ENCODE data around the gene NHERF2. TPM values are rescaled to one million over a fixed set of nuclear protein-coding genes. Genes with fewer than 3 reads are reported as not detected.
A peak's percentile ranks its signal among the peaks of the same experiment; 100 is the strongest.
"Not testable (repeated sequence)": the region's sequence is repeated elsewhere in the genome, so short reads cannot be mapped to it uniquely, and the experiment has no call there.

The NHERF2 gene
- total RNA-seq, 2 donors from 2014 or later, result 66.0 to 84.1 TPM

DNA sequence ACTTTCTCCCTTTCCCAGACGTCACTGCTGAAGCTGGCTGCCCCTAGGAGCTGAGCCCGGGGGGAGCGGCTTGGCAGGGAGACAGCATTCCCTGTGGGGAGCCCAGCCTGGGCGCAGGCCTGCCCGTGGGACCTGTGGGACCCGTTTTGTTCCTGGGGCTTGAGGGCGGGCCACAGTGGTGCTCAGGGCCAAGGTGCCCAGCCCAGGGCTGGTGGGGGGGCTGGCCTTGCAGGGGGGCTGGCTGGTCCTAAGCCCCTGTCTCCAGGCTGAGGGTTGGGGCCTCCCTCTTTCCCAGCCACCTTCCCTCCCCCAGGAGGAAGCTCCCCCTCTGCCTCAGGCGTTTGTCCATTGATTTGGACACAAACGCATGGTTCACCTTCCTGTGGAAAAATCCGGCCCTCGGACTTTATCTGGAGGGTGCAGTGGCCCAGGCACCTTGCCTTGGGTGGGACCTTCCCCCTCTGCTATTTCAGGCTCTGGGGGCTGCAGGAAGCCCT lies 4.4 kb downstream of the NHERF2 start:
- DNase-seq (ENCODE audit: low spot score) (no peak), ATAC-seq (ENCODE audit: insufficient number of reproducible peaks, low FRiP score, low read depth) (no peak)
- Histone ChIP-seq H3K36me3 (peaks cover 3% of the 10 kb centered on the region), H3K4me1 (ENCODE audit: control insufficient read depth in 1 of 2, low read depth in 2 of 2) (peaks cover 28 to 65% of the 10 kb centered on the region in 2 donors), H3K9me3 (no peaks in the 10 kb centered on the region), H3K27me3 (replicated peaks; ENCODE audit: insufficient read depth) (no peaks in the 10 kb centered on the region), H3K4me3 (no peak overlapping the region), H3K27ac (peak overlapping the region in 1 of 2 donors; percentile 94)
- TF ChIP-seq, protein P1, sequence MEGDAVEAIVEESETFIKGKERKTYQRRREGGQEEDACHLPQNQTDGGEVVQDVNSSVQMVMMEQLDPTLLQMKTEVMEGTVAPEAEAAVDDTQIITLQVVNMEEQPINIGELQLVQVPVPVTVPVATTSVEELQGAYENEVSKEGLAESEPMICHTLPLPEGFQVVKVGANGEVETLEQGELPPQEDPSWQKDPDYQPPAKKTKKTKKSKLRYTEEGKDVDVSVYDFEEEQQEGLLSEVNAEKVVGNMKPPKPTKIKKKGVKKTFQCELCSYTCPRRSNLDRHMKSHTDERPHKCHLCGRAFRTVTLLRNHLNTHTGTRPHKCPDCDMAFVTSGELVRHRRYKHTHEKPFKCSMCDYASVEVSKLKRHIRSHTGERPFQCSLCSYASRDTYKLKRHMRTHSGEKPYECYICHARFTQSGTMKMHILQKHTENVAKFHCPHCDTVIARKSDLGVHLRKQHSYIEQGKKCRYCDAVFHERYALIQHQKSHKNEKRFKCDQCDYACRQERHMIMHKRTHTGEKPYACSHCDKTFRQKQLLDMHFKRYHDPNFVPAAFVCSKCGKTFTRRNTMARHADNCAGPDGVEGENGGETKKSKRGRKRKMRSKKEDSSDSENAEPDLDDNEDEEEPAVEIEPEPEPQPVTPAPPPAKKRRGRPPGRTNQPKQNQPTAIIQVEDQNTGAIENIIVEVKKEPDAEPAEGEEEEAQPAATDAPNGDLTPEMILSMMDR (IDR thresholded peaks at IDR 0.05), result no peak

- H3K36me3 ChIP-seq, result peaks cover 10% of the 10 kb centered on the region
- peaks cover 32 to 68% of the 10 kb centered on the region in 2 donors for H3K4me1 ChIP-seq (ENCODE audit: control insufficient read depth in 1 of 2, low read depth in 2 of 2)
- ATAC-seq (ENCODE audit: insufficient number of reproducible peaks, low FRiP score, low read depth) (no peak), DNase-seq (ENCODE audit: low spot score) (no peak)
- H3K4me3 ChIP-seq, result peak overlapping the region; percentile 65
- peak overlapping the region; percentile 89 to 94 for H3K27ac ChIP-seq
- no peaks in the 10 kb centered on the region for H3K27me3 ChIP-seq (replicated peaks; ENCODE audit: insufficient read depth)
- H3K9me3 ChIP-seq, result no peaks in the 10 kb centered on the region
- TF ChIP-seq, protein P1 (IDR thresholded peaks at IDR 0.05), result no peak
These were observed 5.8 kb downstream of the NHERF2 start for GRCh38 chr16:2032285-2033056.

DNA sequence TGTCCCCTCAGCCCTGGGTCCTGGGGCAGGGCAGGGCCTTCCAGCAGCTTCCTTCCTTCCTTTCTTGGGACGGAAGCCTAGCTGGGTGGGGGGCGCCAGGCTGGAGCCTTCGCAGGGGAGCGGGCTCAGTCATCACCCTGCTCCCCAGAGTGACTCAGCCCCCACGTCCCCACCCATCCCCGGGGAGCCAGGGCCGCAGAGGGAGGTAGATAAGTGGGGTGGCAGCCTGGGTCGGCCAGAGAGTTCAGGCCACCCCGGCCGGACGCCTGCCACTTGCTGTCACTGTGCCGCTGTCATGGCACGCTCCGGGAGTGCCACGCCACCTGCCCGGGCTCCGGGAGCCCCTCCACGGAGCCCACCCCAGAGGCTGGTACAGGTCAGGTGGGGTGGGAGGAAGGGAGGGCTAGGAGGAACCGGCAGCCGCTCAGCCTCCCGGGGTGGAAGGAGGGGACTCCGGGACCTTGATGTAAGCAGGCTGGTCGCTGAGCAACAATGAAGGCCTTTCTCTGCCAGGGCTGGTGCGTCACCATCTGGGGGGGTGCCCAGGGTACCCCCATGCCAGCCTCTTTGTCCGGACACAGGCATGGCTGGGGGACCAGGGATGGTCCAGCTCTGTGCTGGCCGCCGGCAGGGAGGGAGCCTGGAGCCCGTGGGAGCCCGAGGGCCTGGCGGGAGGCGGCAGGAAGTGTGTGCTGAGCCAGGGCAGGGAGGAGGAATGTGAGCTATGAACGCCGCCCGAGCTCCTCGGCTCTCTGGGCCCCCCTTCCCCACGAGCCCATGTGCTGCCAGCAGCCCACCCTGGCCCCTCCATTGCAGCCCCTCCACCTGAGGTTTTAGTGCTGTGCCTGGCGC lies 6.6 kb downstream of the NHERF2 start:
- ATAC-seq (ENCODE audit: insufficient number of reproducible peaks, low FRiP score, low read depth), result peak; percentile 58
- peak overlapping the region; percentile 65 for H3K4me3 ChIP-seq
- TF ChIP-seq, protein P1 (IDR thresholded peaks at IDR 0.05), result no peak
- peaks cover 27 to 61% of the 10 kb centered on the region in 2 donors for H3K4me1 ChIP-seq (ENCODE audit: control insufficient read depth in 1 of 2, low read depth in 2 of 2)
- peak; percentile 36 for DNase-seq (ENCODE audit: low spot score)
- H3K9me3 ChIP-seq, result no peaks in the 10 kb centered on the region
- H3K27me3 ChIP-seq (replicated peaks; ENCODE audit: insufficient read depth), result no peaks in the 10 kb centered on the region
- peak overlapping the region; percentile 89 to 94 for H3K27ac ChIP-seq
- peaks cover 14% of the 10 kb centered on the region for H3K36me3 ChIP-seq

DNA sequence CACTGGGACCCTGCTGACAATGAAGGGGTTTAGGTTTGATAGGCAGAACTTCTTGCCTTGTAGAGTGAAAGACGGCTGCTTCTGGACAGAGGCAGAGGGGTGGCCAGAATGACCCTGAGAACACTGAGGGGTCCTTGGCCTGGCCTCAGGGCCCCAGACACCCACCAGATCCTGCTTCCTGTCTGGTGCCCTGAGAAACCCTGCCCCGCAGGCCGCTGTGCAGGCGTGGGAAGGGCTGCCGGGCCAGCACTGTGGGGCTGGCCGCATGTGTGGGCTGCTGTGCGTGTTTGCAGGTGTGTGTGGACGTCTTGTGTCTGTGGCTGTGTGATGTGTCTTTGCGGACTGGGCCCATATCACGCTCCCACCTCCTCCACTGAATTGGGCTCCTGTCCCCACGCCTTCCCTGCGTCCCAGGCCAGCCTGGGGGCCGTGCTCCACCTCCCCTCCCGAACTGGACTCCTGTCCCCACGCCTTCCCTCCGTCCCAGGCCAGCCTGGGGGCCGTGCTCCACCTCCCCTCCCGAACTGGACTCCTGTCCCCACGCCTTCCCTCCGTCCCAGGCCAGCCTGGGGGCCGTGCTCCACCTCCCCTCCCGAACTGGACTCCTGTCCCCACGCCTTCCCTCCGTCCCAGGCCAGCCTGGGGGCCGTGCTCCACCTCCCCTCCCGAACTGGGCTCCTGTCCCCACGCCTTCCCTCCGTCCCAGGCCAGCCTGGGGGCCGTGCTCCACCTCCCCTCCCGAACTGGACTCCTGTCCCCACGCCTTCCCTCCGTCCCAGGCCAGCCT lies 7.4 kb downstream of the NHERF2 start:
- not testable (repeated sequence) for ATAC-seq (ENCODE audit: insufficient number of reproducible peaks, low FRiP score, low read depth); H3K27me3 ChIP-seq (replicated peaks; ENCODE audit: insufficient read depth); DNase-seq (ENCODE audit: low spot score); H3K9me3 ChIP-seq
- Histone ChIP-seq H3K4me3 (peak overlapping the region; percentile 65), H3K27ac (peak overlapping the region; percentile 94 to 95), H3K4me1 (ENCODE audit: control insufficient read depth in 1 of 2, low read depth in 2 of 2) (peaks cover 28 to 54% of the 10 kb centered on the region in 2 donors), H3K36me3 (peaks cover 18% of the 10 kb centered on the region)

DNA sequence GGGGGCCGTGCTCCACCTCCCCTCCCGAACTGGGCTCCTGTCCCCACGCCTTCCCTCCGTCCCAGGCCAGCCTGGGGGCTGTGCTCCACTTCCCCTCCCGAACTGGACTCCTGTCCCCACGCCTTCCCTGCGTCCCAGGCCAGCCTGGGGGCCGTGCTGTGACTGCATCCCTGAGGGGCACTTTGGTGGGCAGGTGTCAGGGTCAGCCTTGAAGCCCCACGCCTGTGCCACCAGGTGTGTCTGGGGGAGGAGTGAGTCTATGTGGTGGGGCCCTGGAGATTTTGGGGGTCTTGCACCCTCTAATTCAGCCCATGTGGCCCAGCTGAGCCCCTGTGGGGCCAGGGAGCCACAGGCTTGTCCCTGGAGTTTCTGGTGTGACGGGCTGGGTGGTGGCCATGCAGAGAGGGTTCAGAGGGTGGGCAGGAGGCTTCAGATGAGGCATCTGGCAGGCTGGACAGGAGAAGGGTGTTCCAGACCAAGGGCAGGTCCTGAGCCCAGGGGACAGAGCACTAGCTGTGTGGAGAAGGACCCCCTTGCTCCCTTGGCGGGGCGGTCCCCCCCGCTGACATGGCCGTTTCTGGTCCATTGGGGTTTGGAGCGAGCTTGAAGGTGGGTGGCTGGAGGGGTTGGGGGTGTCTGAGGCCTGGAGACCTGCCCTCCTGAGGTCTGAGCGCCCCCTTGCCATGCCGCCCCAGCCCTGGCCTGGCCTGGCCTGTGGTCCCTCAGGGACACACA lies 8.2 kb downstream of the NHERF2 start:
- TF ChIP-seq, protein P1 (IDR thresholded peaks at IDR 0.05), result no peak
- Histone ChIP-seq H3K27ac (peak overlapping the region; percentile 94 to 95), H3K4me1 (ENCODE audit: control insufficient read depth in 1 of 2, low read depth in 2 of 2) (peaks cover 31 to 60% of the 10 kb centered on the region in 2 donors), H3K36me3 (peaks cover 18% of the 10 kb centered on the region), H3K9me3 (no peaks in the 10 kb centered on the region), H3K4me3 (peak overlapping the region; percentile 42), H3K27me3 (replicated peaks; ENCODE audit: insufficient read depth) (no peaks in the 10 kb centered on the region)
- DNase-seq (ENCODE audit: low spot score) (no peak), ATAC-seq (ENCODE audit: insufficient number of reproducible peaks, low FRiP score, low read depth) (no peak)
